ENCODE results near the gene EXOC4.
"Not testable (repeated sequence)": the region's sequence is repeated elsewhere in the genome, so short reads cannot be mapped to it uniquely, and the experiment has no call there.

The EXOC4 gene

GRCh38 chr7:133303931-133304330, 51.1 kb downstream of the EXOC4 start:
- Histone ChIP-seq H3K27me3 (ENCODE audit: control insufficient read depth, insufficient read depth, low read length, poor library complexity, severe bottlenecking) (no peaks in the 10 kb centered on the region), H3K36me3 (ENCODE audit: control insufficient read depth, insufficient read depth, low read length) (peaks cover 3% of the 10 kb centered on the region), H3K27ac (ENCODE audit: insufficient read depth, low read depth, low read length, poor library complexity, severe bottlenecking) (no peak overlapping the region), H3K4me1 (ENCODE audit: control insufficient read depth, insufficient read depth, low read length) (peaks cover 2% of the 10 kb centered on the region), H3K4me3 (ENCODE audit: insufficient read depth, low read depth, low read length) (no peak overlapping the region), H3K9me3 (ENCODE audit: control insufficient read depth, low read length) (no peaks in the 10 kb centered on the region)
- 96 to 97% methylated on average over 2 of the region's 2 CpGs for WGBS, 2 experiments

GRCh38 chr7:133309333-133309732, 56.5 kb downstream of the EXOC4 start:
- Histone ChIP-seq H3K36me3 (ENCODE audit: control insufficient read depth, insufficient read depth, low read length) (peaks cover 3% of the 10 kb centered on the region), H3K4me3 (ENCODE audit: insufficient read depth, low read depth, low read length) (no peak overlapping the region), H3K4me1 (ENCODE audit: control insufficient read depth, insufficient read depth, low read length) (no peaks in the 10 kb centered on the region), H3K27ac (ENCODE audit: insufficient read depth, low read depth, low read length, poor library complexity, severe bottlenecking) (no peak overlapping the region), H3K9me3 (ENCODE audit: control insufficient read depth, low read length) (no peaks in the 10 kb centered on the region), H3K27me3 (ENCODE audit: control insufficient read depth, insufficient read depth, low read length, poor library complexity, severe bottlenecking) (no peaks in the 10 kb centered on the region)
- 92 to 97% methylated on average over 4 of the region's 6 CpGs for WGBS, 2 experiments

- peaks cover 3% of the 10 kb centered on the region for H3K36me3 ChIP-seq (ENCODE audit: control insufficient read depth, insufficient read depth, low read length)
- no peaks in the 10 kb centered on the region for H3K4me1 ChIP-seq (ENCODE audit: control insufficient read depth, insufficient read depth, low read length)
- H3K4me3 ChIP-seq (ENCODE audit: insufficient read depth, low read depth, low read length) = no peak overlapping the region
- H3K27ac ChIP-seq (ENCODE audit: insufficient read depth, low read depth, low read length, poor library complexity, severe bottlenecking) = no peak overlapping the region
- no peaks in the 10 kb centered on the region for H3K9me3 ChIP-seq (ENCODE audit: control insufficient read depth, low read length)
- H3K27me3 ChIP-seq (ENCODE audit: control insufficient read depth, insufficient read depth, low read length, poor library complexity, severe bottlenecking) = no peaks in the 10 kb centered on the region
- 88 to 93% methylated on average over 3 of the region's 3 CpGs for WGBS, 2 experiments
These were observed 57.5 kb downstream of the EXOC4 start for GRCh38 chr7:133310232-133310862.

GRCh38 chr7:133313575-133313974, 60.7 kb downstream of the EXOC4 start:
- no peaks in the 10 kb centered on the region for H3K36me3 ChIP-seq (ENCODE audit: control insufficient read depth, insufficient read depth, low read length)
- no peak overlapping the region for H3K4me3 ChIP-seq (ENCODE audit: insufficient read depth, low read depth, low read length)
- H3K27me3 ChIP-seq (ENCODE audit: control insufficient read depth, insufficient read depth, low read length, poor library complexity, severe bottlenecking) = no peaks in the 10 kb centered on the region
- H3K9me3 ChIP-seq (ENCODE audit: control insufficient read depth, low read length) = no peaks in the 10 kb centered on the region
- no peak overlapping the region for H3K27ac ChIP-seq (ENCODE audit: insufficient read depth, low read depth, low read length, poor library complexity, severe bottlenecking)
- WGBS, 2 experiments = 100% methylated on average over 1 of the region's 1 CpG
- no peaks in the 10 kb centered on the region for H3K4me1 ChIP-seq (ENCODE audit: control insufficient read depth, insufficient read depth, low read length)

- Histone ChIP-seq H3K36me3 (ENCODE audit: control insufficient read depth, insufficient read depth, low read length) (no peaks in the 10 kb centered on the region), H3K27me3 (ENCODE audit: control insufficient read depth, insufficient read depth, low read length, poor library complexity, severe bottlenecking) (no peaks in the 10 kb centered on the region), H3K4me3 (ENCODE audit: insufficient read depth, low read depth, low read length) (no peak overlapping the region), H3K27ac (ENCODE audit: insufficient read depth, low read depth, low read length, poor library complexity, severe bottlenecking) (no peak overlapping the region), H3K4me1 (ENCODE audit: control insufficient read depth, insufficient read depth, low read length) (no peaks in the 10 kb centered on the region), H3K9me3 (ENCODE audit: control insufficient read depth, low read length) (no peaks in the 10 kb centered on the region)
- WGBS, 2 experiments = 100% methylated on average over 1 of the region's 1 CpG; no CpG with 5 or more reads in 1 of the 2 experiments
These were observed 61.2 kb downstream of the EXOC4 start for GRCh38 chr7:133314084-133314483.

GRCh38 chr7:133315332-133316040, 62.6 kb downstream of the EXOC4 start:
- H3K36me3 ChIP-seq (ENCODE audit: control insufficient read depth, insufficient read depth, low read length) = peaks cover 7% of the 10 kb centered on the region
- H3K9me3 ChIP-seq (ENCODE audit: control insufficient read depth, low read length) = no peaks in the 10 kb centered on the region
- WGBS, 2 experiments = 92% methylated on average over 5 to 6 of the region's 6 CpGs
- H3K27me3 ChIP-seq (ENCODE audit: control insufficient read depth, insufficient read depth, low read length, poor library complexity, severe bottlenecking) = no peaks in the 10 kb centered on the region
- H3K4me3 ChIP-seq (ENCODE audit: insufficient read depth, low read depth, low read length) = no peak overlapping the region
- no peaks in the 10 kb centered on the region for H3K4me1 ChIP-seq (ENCODE audit: control insufficient read depth, insufficient read depth, low read length)
- H3K27ac ChIP-seq (ENCODE audit: insufficient read depth, low read depth, low read length, poor library complexity, severe bottlenecking) = no peak overlapping the region

- Histone ChIP-seq H3K27ac (ENCODE audit: insufficient read depth, low read depth, low read length, poor library complexity, severe bottlenecking) (no peak overlapping the region), H3K4me1 (ENCODE audit: control insufficient read depth, insufficient read depth, low read length) (no peaks in the 10 kb centered on the region), H3K9me3 (ENCODE audit: control insufficient read depth, low read length) (no peaks in the 10 kb centered on the region), H3K27me3 (ENCODE audit: control insufficient read depth, insufficient read depth, low read length, poor library complexity, severe bottlenecking) (no peaks in the 10 kb centered on the region), H3K36me3 (ENCODE audit: control insufficient read depth, insufficient read depth, low read length) (peaks cover 7% of the 10 kb centered on the region), H3K4me3 (ENCODE audit: insufficient read depth, low read depth, low read length) (no peak overlapping the region)
- WGBS, 2 experiments = 73 to 92% methylated on average over 1 of the region's 2 CpGs
These were observed 67.0 kb downstream of the EXOC4 start for GRCh38 chr7:133319842-133320241.

- Histone ChIP-seq H3K27me3 (ENCODE audit: control insufficient read depth, insufficient read depth, low read length, poor library complexity, severe bottlenecking) (no peaks in the 10 kb centered on the region), H3K27ac (ENCODE audit: insufficient read depth, low read depth, low read length, poor library complexity, severe bottlenecking) (no peak overlapping the region), H3K36me3 (ENCODE audit: control insufficient read depth, insufficient read depth, low read length) (peaks cover 7% of the 10 kb centered on the region), H3K9me3 (ENCODE audit: control insufficient read depth, low read length) (no peaks in the 10 kb centered on the region), H3K4me1 (ENCODE audit: control insufficient read depth, insufficient read depth, low read length) (no peaks in the 10 kb centered on the region), H3K4me3 (ENCODE audit: insufficient read depth, low read depth, low read length) (no peak overlapping the region)
- WGBS, 2 experiments = 87 to 100% methylated on average over 2 of the region's 2 CpGs
These were observed 68.0 kb downstream of the EXOC4 start for GRCh38 chr7:133320891-133321290.

GRCh38 chr7:133321366-133321765, 68.5 kb downstream of the EXOC4 start:
- H3K4me3 ChIP-seq (ENCODE audit: insufficient read depth, low read depth, low read length); H3K9me3 ChIP-seq (ENCODE audit: control insufficient read depth, low read length); H3K36me3 ChIP-seq (ENCODE audit: control insufficient read depth, insufficient read depth, low read length); H3K27ac ChIP-seq (ENCODE audit: insufficient read depth, low read depth, low read length, poor library complexity, severe bottlenecking); H3K27me3 ChIP-seq (ENCODE audit: control insufficient read depth, insufficient read depth, low read length, poor library complexity, severe bottlenecking); H3K4me1 ChIP-seq (ENCODE audit: control insufficient read depth, insufficient read depth, low read length): not testable (repeated sequence)
- WGBS, 2 experiments = 92 to 97% methylated on average over 4 of the region's 4 CpGs

GRCh38 chr7:133326745-133327144, 73.9 kb downstream of the EXOC4 start:
- 95 to 97% methylated on average over 8 of the region's 8 CpGs for WGBS, 2 experiments

More at GRCh38 chr7:133326745-133327144, 73.9 kb downstream of the EXOC4 start:
- not testable (repeated sequence) for H3K9me3 ChIP-seq (ENCODE audit: control insufficient read depth, low read length); H3K36me3 ChIP-seq (ENCODE audit: control insufficient read depth, insufficient read depth, low read length); H3K27me3 ChIP-seq (ENCODE audit: control insufficient read depth, insufficient read depth, low read length, poor library complexity, severe bottlenecking); H3K4me1 ChIP-seq (ENCODE audit: control insufficient read depth, insufficient read depth, low read length); H3K4me3 ChIP-seq (ENCODE audit: insufficient read depth, low read depth, low read length); H3K27ac ChIP-seq (ENCODE audit: insufficient read depth, low read depth, low read length, poor library complexity, severe bottlenecking)
